AML-193 (cell line): ENCODE measurements around the gene RPA1.
A peak's percentile ranks its signal among the peaks of the same experiment; 100 is the strongest.
"Not testable (repeated sequence)": the region's sequence is repeated elsewhere in the genome, so short reads cannot be mapped to it uniquely, and the experiment has no call there.

Experiments used
- DNase-seq, 2 experiments: peaks; one replicate each; lab custom pipeline; 2025; lab: John Stamatoyannopoulos, UW

Gene RPA1

DNA sequence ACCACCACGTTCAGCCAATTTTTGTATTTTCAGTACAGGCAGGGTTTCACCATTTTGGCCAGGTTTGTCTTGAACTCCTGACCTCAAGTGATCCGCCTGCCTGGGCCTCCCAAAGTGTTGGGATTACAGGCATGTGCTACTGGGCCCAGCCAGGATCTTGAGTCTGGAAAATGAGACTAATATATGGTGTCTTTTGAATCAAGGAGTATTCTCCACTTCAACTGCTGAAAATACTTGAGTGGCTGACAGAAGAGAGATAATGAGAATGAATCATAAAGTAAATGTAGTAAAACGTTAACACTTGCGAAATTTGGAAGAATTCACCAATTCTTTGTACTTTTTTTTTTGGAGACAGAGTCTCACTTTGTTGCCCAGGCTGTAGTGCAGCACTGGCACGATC lies 16.7 kb upstream of the RPA1 start:
- DNase-seq: no peak

DNA sequence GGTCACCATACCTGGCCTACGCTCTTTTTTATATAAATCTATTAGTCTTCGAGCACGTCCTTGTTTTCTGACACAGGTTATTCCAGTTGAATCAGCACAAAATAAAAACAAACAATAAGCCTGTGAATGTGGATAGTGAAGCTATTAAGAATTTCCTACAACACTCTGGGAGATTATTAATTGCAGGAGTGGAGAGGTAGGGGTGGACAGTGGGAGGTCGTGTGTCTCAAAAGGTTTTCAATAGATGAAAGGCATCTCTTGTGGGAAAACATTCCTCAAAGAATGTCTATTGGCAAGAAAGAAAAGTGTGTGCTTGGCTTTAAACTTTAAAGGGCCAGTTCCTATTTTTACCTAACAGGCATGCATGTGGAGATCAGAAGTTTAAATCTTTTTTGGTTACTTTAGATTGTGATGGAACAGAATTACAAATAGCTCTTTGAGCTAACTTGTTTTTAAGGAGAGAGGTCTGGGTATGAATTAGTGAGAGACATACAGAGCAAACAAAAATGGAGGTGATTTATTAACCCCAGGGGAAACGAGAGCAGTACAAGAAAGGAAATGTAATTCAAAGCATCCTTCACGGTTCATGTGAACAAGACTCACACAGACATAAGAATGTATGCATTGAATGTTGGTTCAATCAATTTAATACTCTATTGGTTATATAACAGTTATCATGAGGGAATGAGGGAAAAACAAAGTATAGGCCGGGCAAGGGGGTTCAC lies 9.1 kb upstream of the RPA1 start:
- DNase-seq: no peak

DNA sequence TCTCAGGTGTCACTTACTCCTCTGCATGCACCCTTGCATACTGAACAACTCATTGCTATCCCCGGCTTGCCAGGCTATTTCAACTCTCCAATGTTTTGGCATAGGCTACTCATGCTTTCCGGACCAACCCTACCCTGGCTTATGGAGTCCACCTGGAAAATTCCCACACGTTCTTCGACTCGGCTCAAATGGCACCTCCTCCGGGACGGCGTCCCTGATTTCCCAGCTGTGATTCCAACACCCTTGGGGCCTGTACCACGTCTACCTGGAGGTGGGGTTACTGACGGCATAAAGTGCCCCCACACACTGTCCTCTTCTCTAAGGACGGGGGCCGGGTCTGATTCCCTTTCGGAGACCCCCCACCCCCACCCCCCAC lies 601 bp upstream of the RPA1 start:
- no peak for DNase-seq

DNA sequence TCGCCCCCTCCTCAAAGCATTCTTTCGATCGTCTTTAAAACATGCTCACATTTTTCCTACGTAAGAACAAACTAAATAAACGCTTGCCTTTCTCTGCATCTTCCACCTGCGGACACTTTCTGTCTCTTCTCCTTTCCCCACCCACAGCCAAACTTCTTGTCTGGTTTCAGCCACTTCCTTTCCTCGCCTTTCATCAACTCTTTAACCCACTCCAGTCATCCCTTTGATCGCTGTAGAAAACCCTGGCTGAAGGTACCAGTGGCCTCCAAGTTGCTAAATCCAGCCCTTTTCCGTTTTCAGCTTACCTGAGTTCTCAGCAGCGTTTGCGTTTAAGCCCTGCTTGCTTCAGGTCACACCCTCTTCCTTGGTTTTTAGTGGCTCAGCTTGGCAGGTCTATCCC lies 483 bp downstream of the RPA1 start:
- DNase-seq: peak in 1 of 2 experiments; percentile 2

DNA sequence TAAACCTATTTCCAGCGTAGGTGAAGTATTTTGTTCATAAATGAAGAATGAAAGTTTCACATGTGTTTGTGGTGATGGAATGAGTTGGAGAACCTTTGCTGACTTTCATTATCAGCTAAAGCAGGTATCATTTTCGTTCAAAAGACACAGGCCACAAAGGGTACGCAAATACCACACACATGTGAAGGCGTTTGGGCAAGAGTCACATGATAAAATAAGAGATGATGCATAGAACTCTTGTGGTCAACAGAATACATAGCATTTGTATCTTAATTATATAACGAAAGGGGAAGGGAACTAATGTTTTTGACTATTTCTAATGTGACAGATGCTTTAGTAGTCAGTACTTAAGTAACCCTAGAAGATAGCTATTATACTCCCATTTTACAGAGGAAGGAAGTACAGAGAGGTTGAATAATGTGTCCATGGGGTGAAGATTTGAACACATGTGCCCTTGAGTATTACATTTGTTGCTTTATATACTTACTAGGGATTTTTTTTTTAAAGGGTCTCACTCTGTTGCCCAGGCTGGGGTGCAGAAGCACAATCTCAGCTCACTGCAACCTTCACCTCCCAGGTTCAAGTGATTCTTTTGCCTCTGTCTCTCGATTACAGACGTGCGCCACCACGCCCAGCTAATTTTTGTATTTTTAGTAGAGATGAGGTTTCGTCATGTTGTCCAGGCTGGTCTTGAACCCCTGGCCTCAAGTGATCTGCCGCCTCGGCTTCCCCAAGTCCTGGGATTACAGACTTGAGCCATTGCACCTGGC lies 4.8 kb downstream of the RPA1 start:
- DNase-seq: no peak

DNA sequence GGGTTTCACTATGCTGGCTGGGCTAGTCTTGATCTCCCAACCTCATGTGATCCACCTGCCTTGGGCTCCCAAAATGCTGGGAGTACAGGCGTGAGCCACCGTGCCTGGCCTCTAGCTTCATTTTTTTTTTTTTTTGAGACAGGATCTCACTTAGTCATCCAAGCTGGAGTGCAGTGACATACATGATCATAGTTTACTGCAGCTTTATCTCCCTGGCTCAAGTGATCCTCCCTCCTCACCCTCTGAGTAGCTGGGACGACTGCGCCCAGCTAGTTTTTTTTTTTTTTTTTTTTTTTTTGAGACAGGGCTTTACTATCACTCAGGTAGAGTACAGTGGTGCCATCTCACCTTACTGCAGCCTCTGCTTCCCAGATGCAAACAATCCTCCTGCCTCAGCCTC lies 9.7 kb downstream of the RPA1 start:
- no peak for DNase-seq

DNA sequence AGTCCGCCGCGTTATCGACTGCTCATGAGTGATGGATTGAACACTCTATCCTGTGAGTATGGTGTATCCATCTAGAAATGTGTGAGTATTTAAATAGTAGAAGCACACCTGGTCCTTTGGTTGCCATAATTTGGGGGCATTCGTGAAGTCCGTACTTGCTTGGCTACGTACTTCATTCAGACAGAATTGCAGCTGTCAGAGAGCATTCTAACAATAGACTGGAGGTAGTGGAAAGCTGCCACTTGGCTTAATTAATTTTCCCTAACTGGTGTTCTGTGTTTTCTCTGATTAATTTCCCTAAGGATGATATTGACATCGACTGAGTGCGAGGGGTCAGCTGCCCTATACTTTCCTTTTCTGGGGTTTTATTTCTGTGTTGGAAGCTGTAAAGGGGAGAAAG lies 14.1 kb downstream of the RPA1 start:
- DNase-seq: no peak

DNA sequence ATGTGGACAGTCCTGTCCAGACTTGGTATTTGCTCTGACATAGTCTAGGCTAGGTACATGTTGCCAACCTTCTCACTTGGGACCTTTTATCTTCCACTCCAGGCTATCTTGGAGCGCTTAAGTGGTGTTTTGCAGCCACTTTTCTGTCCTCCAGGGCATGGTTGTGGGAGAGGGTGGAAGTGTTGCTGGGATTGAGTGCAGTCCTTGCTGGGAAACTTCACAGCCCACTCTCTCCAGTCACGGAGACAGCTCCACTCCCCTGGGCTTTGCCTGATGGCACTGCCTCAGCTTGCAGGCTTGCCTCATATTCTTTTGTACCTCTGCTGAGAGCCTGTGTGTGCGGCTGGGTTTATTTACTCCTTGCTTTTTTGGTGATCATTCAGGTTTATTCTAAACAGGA lies 17.4 kb downstream of the RPA1 start:
- DNase-seq: no peak

DNA sequence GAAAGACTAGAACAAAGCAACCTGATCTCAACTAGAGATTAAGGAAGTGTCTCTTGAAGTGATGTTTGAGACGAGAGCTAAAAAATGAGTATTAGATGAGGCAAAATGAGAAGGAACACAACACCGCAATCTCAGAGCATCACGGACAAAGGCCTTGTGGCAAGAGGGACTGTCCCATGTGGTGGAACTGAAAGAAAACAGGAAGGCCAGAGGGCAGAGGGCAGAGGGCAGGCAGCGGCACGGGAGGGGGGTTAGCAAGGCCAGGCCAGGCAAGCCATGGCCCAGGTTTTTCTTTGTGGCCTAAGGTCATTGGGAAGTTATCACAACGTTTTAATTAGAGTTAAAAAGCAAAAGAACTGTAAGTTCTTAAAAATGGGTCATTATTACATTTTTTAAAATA lies 22.5 kb downstream of the RPA1 start:
- DNase-seq: no peak

DNA sequence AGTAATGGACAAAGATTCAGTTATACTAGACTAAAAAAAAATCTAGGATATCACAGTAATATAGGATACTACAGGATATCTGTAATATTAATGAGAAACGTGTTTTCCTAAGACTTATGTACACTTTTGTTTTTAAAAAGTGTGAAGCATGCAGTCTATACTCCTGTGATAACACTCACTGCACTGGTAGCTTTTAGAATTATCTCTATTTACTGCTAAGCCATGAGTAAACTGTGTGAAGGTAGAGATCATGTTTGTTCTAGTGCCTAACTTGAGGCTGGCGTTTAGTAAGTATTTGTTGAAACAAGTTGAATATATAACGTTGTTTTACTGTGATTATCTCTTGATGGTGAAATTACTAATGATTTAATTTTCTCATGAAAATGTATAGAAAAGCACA lies 23.9 kb downstream of the RPA1 start:
- no peak for DNase-seq

DNA sequence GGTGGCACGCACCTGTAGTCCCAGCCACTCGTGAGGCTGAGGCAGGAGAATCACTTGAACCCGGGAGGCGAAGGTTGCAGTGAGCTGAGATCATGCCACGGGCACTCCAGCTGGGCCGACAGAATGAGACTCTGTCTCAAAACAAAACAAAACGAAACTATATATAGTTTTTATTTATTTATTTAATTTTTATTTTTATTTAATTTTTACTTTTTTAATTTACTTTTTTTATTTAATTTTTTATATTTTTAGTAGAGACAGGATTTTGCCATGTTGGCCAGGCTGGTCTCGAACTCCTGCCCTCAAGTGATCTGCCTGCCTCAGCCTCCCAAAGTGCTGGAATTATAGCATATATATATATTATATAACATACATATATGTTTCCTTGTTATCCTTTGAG lies 26.7 kb downstream of the RPA1 start:
- DNase-seq: not testable (repeated sequence)

DNA sequence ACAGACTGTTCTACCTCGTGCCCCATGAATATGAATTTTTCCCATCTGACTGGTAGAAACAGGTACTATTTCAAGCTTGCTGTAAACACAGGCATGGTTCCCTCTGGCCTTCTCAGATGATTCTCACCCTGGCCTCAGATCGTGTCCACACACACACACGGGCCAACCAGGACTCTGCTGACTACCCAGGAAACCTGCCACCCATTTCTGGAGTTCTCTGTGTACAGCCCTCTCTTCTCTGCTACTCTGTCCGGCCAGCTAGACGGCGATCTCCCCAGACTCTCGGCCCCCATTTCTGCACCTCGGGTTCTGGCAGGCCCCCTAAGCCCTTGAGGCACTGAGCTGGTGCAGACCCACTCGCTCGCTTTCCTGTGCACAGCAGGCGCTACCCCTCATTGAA lies 31.2 kb downstream of the RPA1 start:
- no peak for DNase-seq

DNA sequence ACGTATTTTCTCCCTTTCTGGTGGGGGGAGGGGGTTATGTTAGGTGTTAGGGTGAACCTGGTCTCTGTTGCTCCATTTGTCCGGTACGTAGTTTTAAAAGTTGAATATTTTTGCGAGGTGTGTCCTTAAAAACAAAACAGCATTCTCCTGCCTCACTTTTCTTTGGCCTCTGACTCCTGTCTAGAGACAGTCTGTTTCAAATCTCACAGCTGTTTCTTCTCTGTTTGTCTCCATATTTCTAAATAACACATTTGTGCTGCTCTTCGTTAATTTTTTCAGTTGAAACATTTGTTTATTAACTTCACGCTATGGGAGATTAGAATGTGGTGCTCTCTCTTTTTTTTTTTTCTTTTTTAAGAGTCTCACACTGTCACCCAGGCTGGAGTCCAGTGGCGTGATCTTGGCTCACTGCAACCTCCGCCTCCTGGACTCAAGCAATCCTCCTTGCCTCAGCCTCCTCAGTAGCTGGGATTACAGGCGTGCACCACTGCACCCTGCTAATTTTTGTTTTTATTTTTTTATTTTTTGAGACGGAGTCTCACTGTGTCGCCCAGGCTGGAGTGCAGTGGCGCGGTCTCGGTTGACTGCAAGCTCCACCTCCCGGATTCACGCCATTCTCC lies 31.7 kb downstream of the RPA1 start:
- no peak for DNase-seq

DNA sequence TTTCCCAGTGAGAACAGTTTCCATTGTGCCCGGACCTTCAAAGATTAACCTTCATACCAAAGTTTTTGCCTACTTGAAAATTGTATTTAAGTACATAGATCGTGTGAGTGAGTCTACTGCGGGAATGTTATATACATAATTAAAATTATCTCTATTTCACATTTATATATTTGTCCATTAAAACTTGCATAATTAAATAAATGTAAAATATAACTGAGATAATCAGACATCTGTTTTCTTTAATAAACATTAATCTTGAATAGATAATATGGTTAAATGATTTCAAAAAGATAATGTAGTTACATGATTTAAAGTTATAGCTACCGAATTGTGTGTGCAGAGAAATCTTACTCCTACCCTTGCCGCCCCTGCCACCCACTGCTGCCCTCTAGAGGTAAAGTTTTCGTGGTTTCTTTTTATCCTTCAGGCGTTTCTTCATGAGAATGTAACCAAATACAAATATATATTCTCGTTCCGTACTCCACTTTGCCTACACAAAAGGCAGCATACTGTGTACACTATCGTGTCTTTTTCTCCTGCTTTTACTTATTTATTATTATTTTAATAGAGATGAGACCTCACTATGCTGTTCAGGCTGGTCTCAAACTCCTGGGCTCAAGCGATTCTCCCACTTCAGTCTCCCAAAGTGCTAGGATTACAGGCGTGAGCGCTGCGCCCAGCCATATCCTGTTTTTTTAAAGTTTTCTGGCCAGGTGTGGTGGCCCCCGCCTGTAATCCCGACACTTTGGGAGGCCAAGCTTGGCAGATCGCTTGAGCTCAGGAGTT lies 35.6 kb downstream of the RPA1 start:
- peak; percentile 0 to 30 for DNase-seq

DNA sequence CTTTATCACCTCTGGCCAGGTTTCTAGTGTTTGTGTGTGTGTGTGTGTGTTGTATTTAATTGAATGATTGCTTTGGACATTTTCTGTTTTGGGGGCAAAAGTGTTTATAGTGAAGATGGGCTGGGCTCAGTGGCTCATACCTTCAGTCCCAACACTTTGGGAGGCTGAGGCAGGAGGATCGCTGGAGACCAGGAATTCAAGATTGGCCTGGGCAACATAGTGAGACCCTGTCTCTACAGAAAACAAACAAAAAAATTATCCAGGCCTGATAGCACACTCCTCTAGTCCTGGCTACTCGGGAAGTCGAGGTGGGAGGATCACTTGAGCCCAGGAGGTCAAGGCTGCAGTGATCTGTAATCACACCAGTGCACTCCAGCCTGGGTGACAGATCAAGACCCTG lies 37.5 kb downstream of the RPA1 start:
- DNase-seq: no peak

DNA sequence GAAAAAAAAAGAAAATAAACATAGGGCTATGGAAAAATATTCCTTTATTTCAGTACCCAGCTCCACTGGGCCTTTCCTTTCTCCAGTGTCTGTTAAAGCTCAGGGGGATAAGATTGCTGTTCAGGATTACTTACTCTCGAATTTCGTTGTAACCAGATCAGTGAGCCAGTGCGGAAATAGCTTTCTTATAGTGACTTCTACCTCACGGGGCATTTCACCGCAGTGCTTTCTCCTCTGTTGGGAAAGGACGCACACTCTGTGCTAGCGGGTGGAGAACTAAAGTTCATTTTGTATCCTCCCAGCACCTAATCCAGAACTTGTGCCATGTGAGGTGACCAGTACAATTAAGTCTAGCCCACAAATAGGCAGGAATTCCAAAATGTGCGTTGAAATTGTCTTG lies 38.3 kb downstream of the RPA1 start:
- DNase-seq: no peak

DNA sequence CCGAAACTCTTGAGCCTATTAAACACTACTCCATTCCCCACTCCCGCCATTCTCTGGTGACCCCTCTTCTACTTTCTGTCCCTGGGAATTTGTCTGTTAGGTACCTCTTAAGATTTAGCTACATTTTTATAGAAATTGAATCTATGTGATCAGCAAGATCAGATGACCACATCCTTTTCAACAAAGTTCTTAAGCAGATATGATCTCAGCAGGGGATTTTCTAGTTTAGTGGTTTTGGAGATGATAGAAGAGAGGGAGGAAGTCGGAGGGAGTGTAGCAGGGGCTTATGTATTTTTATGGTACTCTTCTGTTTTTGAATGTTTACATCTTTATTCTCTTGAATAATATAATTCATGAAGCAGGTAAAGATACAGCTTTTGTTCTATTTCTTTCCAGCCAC lies 40.8 kb downstream of the RPA1 start:
- DNase-seq: no peak

DNA sequence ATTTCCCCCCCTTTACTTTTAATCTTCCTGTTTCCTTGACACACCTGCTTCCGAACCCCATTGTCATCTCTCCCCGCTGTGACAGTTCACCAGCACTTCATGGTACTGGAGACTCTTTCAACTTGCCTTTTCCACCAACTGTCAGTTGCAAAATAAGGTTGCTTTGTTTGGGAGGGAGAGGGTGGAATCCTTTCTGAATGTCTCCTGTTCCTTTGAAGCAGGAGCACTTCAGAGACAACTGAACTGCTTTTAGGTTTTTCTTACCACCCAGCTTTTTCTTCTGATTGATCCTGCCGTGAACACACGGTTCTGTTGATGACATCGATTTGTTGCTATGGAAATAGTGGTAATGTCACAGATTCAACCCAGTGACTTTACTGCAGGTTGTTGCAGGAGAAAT lies 42.0 kb downstream of the RPA1 start:
- no peak for DNase-seq

DNA sequence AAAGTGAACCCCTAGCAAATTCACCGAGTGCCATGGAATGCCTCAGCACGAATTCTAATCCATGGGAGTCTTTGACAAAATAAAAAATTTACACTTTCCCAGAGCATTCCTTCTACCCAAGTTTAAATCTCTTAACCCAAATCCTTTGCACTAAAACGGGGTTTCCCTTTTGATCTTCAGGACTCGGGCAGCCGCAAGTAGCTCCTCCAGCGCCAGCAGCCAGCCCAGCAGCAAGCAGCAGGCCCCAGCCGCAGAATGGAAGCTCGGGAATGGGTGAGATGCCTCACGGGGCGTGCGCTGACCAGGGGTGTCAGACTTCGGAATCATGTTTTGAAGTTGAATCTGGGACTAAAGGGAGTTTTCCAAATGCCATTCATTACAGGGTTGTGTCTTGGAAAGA lies 42.4 kb downstream of the RPA1 start:
- no peak for DNase-seq

DNA sequence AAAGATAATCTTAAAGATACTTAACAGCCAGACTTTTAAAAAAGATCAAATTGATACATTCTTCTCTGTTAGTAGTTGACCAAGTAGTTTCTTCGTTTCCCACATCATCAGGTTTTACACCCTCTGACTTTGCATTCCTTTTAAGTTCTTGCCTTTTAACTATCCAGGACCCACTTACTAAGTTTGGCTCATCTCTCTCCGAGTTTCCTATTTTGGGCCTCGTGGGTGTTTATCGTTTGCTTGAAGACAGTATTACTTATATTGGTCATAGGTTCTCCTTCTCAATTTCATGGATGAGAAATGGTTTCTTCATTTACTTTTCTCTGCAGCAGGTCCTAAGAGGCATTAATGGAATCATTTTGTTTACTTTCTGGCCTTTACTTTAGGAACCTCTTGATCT lies 43.2 kb downstream of the RPA1 start:
- DNase-seq: no peak

DNA sequence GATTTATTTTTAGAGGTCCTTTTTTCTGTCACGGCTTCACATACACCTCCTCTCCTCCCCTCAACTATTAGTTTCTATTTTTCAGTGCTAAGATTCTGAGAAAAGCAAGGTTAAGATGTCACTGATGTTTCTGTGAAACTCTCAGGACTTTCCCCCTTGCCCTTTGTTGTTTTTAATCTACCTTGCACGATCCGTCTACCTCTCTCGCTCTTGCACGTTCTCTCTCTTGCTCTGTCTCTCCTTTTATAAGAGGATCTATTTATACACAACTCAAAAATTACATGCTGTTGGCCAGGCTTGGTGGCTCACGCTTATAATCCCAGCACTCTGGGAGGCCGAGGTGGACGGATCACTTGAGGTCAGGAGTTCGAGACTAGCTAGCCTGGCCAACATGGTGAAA lies 43.6 kb downstream of the RPA1 start:
- no peak for DNase-seq

DNA sequence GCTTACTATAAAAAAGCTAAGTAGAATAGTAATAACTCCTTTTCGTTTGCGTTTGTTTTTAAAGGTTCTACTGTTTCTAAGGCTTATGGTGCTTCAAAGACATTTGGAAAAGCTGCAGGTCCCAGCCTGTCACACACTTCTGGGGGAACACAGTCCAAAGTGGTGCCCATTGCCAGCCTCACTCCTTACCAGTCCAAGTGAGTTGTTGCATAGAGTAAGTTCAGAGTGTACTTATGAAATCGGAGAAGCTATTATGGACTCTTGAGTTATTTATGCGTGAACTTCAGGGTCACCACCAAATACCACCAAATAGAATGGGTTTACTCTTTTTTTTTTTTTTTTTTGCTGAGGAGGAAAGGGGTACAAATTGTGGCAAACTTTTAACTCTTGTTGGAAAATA lies 45.8 kb downstream of the RPA1 start:
- no peak for DNase-seq
